ENCODE data around the gene CETN3.

- TF ChIP-seq CTCF (IDR thresholded peaks at IDR 0.05) (no peak), POLR2A (IDR thresholded peaks at IDR 0.05) (no peak)
Measured at GRCh38 chr5:90381213-90381929, 28.2 kb downstream of the CETN3 start.

Measured in esophagus squamous epithelium (tissue), 4 donors.